GM10248 (cell line): ENCODE data around the gene TMEM254.
"Not testable (repeated sequence)": the region's sequence is repeated elsewhere in the genome, so short reads cannot be mapped to it uniquely, and the experiment has no call there.

Experiments
- CTCF ChIA-PET: fragments of 300-600 bp; sonication (Branson Sonifier 250); formaldehyde crosslinking; extraction: SDS; loops from one replicate; lab custom pipeline; 2021; ENCODE audit warnings: antibody characterized with exemption; lab: Yijun Ruan, JAX
- POLR2A ChIA-PET: fragments of 350-650 bp; sonication (Branson Sonifier 250); formaldehyde crosslinking; extraction: SDS; loops from one replicate; lab custom pipeline; 2020; ENCODE audit warnings: antibody characterized with exemption; lab: Yijun Ruan, JAX
- DNase-seq: peaks from one replicate; pipeline ENCODE4 v3.0.0; 2012; ENCODE audit errors: extremely low spot score
- TF ChIP-seq, protein P1 (sequence below): IDR thresholded peaks from 2 replicates; pipeline ENCODE4 v1.5.1; 2012; ENCODE audit warnings: mild to moderate bottlenecking, low read depth; ENCODE audit errors: extremely low read depth, missing control alignments, control extremely low read depth

TMEM254 gene, protein sequence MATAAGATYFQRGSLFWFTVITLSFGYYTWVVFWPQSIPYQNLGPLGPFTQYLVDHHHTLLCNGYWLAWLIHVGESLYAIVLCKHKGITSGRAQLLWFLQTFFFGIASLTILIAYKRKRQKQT

DNA sequence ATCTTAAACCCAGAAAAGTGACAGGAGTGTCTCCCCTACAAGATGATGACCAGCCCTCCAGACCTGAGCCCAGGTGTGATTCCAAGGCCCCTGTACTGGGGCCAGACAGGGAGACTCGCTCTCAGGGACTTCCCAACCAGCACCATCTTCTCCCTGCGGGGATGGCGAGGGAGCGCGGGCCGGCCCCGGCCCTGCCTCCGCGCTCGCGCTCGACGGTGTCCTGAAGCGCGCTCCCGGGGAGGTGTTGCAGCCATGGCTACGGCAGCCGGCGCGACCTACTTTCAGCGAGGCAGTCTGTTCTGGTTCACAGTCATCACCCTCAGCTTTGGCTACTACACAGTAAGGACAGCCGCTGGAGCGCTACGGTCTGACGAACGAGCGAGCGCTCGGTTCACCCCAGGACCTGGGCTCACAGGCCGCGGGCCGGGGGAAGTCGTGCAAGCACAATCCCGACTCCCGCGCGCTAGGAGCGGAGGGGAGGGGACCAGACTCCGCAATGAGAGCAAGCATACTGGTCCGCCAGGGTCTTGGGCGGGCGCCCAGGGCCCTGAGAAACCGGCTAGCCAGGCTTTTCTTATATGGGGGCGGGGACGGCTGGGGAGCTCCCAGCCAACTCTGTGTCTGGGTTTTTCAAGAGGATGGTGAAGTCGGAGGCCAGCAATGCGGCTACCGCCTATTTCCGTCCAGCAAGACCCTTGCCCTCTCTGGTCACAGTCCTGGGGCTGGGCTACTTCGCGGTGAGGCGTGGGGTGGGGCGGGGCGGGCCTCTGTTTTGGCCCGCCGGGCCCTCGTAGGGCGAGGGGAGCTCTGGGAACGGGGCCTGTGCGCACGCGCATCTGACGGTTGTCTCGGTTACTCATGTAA, at the start of gene TMEM254:
TMEM254 (plus strand) TSS at position 218 of the 864 bp plus-strand sequence; CDS start at position 253, 35 bp downstream.
- peak; percentile 95 for DNase-seq
- CTCF ChIA-PET: interaction anchor here (1.7 to 2.3 kb wide), 2 partner anchors 65 to 144 kb away, joined by 3 to 6 read pairs; no protein-coding TSS in a partner anchor
- POLR2A ChIA-PET: no interaction called here
- TF ChIP-seq, protein P1, sequence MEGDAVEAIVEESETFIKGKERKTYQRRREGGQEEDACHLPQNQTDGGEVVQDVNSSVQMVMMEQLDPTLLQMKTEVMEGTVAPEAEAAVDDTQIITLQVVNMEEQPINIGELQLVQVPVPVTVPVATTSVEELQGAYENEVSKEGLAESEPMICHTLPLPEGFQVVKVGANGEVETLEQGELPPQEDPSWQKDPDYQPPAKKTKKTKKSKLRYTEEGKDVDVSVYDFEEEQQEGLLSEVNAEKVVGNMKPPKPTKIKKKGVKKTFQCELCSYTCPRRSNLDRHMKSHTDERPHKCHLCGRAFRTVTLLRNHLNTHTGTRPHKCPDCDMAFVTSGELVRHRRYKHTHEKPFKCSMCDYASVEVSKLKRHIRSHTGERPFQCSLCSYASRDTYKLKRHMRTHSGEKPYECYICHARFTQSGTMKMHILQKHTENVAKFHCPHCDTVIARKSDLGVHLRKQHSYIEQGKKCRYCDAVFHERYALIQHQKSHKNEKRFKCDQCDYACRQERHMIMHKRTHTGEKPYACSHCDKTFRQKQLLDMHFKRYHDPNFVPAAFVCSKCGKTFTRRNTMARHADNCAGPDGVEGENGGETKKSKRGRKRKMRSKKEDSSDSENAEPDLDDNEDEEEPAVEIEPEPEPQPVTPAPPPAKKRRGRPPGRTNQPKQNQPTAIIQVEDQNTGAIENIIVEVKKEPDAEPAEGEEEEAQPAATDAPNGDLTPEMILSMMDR: no peak

DNA sequence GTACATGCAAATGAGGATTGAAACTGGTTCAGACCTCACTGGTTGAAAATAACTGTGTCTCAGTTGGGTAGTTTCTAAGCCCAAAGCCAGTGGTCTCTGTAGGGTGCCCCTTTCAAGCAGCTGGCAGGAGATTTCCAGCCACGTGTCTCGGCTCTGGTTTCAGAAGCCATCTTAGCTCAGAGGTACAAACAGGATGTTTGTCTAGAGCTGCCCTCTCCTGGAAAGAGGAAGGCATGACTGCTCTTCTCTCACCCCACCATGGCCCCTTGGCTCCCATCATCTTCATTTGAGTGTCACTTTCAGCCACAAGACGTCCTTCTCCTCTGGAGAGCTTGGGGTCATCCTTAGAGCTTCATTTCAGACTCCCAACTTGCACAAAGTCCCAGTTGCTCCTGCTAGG, 49.3 kb upstream of the TMEM254 start:
- peak; percentile 16 for DNase-seq
- POLR2A ChIA-PET: not testable (repeated sequence)
- CTCF ChIA-PET: interaction anchor here (1.2 kb wide), 1 partner anchor 17 kb away, joined by 3 read pairs; no protein-coding TSS in a partner anchor

DNA sequence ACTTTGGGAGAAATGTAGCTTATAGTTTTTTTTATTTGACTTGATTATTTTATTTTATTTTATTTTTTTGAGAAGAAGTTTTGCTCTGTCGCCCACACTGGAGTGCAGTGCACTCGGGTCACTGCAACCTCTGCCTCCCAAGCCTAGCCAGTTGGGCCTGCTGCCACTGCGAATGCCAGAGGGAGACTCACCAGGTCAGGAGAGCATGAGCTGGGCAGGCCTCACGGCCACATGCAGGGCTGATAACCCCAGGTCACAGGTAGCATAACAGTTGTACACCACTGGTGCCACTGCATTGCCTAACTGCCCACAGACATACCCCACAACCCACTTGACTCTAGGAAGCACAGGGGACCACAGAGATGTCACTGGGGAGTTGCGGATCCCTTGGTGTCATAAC, 48.6 kb upstream of the TMEM254 start:
- POLR2A ChIA-PET, DNase-seq, CTCF ChIA-PET: not testable (repeated sequence)

- CTCF ChIA-PET: interaction anchor here (2.1 kb wide), 1 partner anchor 15 kb away, joined by 7 read pairs; no protein-coding TSS in a partner anchor
- POLR2A ChIA-PET: no interaction called here
- TF ChIP-seq, protein P1: no peak
- no peak for DNase-seq
Observed at GRCh38 chr10:80032503-80032902, 46.0 kb upstream of the TMEM254 start.

DNA sequence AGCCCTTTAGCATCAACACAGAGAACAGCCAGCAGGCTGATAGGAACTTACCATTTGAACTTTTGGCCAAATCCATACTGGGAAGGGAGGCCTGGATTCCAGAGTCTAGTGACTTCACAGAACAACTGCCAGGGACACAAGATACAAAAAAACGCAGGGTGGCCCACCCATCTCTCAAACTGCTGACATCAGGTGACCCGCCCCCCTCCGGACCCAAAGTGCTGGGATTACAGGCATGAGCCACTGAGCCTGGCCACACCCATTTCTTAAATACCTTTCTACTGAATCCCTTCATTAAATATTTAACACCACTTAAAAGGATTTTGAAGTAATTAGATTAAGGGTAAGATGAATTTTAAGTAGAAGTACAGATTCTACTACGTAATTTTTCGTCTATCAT, 43.7 kb upstream of the TMEM254 start:
- DNase-seq, POLR2A ChIA-PET: not testable (repeated sequence)
- CTCF ChIA-PET: interaction anchor here (1.6 kb wide), 1 partner anchor 10 kb away, joined by 4 read pairs; no protein-coding TSS in a partner anchor

- POLR2A ChIA-PET, DNase-seq: not testable (repeated sequence)
- CTCF ChIA-PET: interaction anchor here (1.6 kb wide), 1 partner anchor 10 kb away, joined by 4 read pairs; no protein-coding TSS in a partner anchor
Observed at GRCh38 chr10:80035430-80035829, 43.0 kb upstream of the TMEM254 start.

- CTCF ChIA-PET, DNase-seq, POLR2A ChIA-PET: not testable (repeated sequence)
Observed at GRCh38 chr10:80036921-80037500, 41.5 kb upstream of the TMEM254 start.

DNA sequence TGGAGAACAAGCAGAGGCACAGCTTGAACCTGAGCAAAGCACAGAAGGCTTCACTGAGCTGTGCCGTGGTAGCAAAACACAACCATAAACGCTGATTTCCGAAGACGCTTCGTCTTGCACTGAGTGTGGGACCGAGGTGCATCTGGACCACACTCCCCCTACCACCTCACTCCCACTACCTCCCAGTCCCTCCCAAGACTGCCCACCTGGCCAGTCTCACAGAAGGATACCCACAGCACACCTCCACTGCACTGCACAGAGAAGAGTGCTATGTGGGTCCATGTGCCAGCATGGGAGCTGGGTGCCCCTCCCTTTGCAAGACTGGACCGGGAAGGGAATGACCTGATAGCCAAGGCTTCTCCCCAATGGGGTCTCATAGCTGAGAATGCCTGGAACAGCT, 40.2 kb upstream of the TMEM254 start:
- CTCF ChIA-PET: interaction anchor here (1.5 kb wide), 1 partner anchor 9 kb away, joined by 3 read pairs; no protein-coding TSS in a partner anchor
- not testable (repeated sequence) for DNase-seq

GRCh38 chr10:80041162-80041561, 37.3 kb upstream of the TMEM254 start:
- CTCF ChIA-PET: no interaction called here
- POLR2A ChIA-PET: no interaction called here
- TF ChIP-seq, protein P1: no peak
- DNase-seq: no peak

More for the DNA sequence above, 40.2 kb upstream of the TMEM254 start:
- POLR2A ChIA-PET: not testable (repeated sequence)

DNA sequence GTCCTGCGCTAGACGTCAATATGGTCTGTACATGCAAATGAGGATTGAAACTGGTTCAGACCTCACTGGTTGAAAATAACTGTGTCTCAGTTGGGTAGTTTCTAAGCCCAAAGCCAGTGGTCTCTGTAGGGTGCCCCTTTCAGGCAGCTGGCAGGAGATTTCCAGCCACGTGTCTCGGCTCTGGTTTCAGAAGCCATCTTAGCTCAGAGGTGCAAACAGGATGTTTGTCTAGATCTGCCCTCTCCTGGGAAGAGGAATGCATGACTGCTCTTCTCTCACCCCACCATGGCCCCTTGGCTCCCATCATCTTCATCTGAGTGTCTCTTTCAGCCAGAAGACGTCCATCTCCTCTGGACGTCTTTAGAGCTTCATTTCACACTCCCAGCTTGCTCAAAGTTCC, 33.5 kb upstream of the TMEM254 start:
- DNase-seq, POLR2A ChIA-PET: not testable (repeated sequence)
- CTCF ChIA-PET: interaction anchor here (1.0 to 2.9 kb wide), 4 partner anchors 9 to 19 kb away, joined by 3 to 12 read pairs (median 8); no protein-coding TSS in a partner anchor
